ENCODE data around the gene KCNH3.
"Not testable (repeated sequence)": the region's sequence is repeated elsewhere in the genome, so short reads cannot be mapped to it uniquely, and the experiment has no call there.

Gene KCNH3

DNA sequence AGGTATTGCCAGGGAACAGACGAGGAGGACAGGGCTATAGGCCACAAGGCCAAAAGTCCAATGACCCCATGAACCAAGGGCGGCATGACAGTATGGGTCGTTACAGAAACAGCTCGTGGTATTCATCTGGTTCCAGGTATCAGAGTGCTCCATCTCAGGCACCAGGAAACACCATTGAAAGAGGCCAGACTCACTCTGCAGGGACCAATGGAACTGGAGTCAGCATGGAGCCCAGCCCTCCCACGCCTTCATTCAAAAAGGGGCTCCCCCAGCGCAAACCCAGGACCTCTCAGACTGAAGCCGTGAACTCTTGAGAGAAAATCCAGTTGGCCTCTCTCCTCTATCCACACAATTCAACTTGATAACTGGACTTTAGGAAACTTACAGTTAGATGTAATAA lies 12.9 kb upstream of the KCNH3 start:
- DNase-seq (ENCODE audit: low read depth) = no peak

DNA sequence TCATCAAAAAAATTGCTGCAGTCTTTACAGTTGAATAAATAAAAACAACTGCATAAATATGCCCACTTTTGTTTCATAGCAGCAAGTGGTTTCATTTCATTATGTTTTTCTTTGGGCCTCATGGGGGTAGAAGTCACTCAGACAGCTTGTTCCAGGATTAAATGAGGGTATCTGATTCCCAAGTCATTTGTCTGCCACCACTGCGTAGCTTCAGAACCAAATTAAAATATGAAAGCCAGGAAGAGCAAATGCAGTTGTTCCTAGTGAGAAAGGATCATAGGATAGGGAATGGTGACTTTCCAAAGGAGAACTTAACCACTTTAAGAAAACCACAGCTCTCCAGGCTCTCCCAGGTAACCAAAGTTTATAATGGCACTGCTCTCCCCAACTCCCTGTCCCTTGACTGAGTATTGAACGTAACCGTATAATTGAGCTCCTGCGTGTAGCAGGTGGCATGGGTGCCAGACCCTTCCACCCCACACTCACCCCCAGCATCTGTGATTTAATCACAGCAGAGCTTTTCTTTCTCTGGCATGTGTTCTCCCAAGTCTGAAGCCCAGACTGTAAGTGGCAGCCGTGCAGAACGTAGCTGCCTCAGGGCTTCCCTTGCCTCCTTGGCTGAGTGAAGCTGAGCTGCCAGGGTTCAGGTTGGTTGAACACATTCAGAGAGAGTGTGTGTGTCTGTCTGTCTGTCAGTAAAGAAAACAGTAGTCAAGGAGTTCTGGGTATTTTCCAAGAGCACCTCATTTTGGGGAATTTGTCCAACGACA lies 11.3 kb upstream of the KCNH3 start:
- DNase-seq (ENCODE audit: low read depth) = no peak

DNA sequence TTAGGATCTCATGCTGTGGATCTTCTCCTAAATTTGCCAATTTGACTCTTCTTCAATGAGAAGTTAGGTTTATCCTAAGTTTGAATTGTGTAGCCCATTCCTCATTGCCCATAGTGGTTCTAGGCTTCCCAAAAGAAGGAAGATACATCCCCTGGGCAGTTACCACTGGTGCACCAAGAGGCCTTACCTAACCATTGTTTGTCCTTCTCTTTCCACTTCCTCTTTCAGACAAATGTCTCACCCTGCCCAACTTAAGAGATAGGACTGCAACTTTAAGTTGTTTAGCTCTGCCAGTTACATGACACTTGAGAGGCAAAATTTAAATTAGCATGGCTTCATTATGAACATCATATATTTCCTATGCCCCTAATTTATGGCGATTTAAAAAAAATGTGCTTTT lies 9.4 kb upstream of the KCNH3 start:
- DNase-seq (ENCODE audit: low read depth) = no peak

DNA sequence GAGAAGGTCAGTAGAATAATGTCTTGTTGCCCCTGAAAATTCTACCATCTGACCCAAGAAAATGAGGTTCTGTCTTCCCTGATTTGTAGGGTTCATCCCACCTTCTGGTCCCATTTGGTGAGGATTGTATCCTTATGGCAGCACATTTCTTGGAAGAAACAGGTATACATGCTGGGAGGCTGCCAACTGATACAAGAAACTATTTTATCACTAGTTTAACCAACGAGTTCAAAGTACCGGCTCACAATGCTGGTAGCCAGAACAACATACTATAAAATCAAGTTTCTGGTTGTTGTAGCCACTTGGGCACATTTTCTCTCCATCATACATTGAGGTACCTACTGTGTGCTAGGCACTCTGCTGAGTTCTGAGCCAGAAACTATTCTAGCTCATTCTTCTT lies 7.1 kb upstream of the KCNH3 start:
- no peak for DNase-seq (ENCODE audit: low read depth)

DNA sequence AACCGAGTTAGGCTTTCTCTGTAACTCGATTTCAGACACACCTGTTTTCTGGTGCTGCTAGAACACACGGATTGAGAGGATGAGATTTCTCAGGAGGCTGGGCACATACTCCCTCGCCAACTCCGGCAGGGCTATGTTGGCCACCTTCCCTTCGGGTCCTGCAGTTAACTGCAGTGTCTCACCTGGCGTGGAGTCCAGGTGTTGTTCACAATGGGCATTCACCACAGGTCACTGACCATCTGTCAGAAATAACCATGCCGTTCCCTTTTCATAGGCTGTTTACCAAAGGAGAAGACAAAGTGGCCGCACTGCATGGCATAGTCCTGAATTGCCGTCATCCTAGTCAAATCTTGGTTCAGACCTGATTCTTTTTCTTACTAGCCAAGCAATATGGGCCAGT lies 5.5 kb upstream of the KCNH3 start:
- no peak for DNase-seq (ENCODE audit: low read depth)

- not testable (repeated sequence) for DNase-seq (ENCODE audit: low read depth)
These were observed 4.7 kb upstream of the KCNH3 start for GRCh38 chr12:49534122-49534521.

- DNase-seq (ENCODE audit: low read depth) = no peak
These were observed 4.0 kb upstream of the KCNH3 start for GRCh38 chr12:49534731-49535278.

- DNase-seq (ENCODE audit: low read depth) = no peak
These were observed 2.8 kb upstream of the KCNH3 start for GRCh38 chr12:49535921-49536525.

DNA sequence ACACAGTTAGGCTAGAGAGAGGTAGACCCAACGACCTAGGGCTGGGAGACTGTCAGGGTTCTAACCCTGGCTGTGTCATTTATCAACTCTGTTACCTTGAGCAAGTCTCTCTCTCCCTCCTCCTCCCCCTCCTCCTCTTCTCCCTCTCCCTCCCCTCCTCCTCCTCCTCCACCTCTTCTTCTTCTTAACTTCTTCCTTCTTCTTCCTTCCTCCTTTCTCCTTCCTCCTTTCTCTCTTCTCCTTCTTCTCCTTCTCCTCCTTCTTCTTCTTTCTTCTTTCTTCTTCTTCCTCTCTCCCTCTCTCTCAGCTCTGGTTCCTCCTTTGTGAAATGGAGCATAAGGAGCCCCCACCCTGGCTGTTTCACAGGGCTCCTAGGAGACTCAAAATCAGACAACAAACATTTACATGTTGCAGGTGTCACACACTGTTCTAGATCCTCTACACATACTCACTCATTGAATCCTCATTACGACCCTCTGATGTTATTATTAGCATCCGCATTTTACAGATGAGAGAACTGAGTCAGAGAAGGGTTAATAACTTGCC lies 2.2 kb upstream of the KCNH3 start:
- DNase-seq (ENCODE audit: low read depth) = no peak

DNA sequence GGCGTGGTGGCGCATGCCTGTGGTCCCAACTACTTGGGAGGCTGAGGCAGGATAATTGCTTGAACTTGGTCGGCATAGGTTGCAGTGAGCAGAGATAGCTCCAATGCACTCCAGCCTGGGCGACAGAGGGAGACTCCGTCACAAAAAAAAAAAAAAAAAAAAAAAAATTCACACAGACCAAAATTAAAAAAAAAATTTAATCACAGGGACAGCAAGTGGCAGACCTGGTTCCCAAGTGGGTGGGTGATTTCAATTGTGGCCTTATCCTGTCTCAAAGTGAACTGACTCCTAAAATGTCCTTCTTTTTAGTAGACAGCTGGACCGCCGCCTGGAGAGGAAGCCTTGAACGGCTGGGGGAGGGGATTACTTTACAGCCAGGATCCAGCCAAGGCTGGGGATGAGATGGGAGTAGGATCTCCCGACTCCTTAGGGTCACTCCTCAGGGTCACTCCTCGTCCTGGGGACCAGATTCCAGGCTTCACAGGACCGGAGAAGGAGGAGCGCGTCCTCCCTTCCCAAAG lies 1.5 kb upstream of the KCNH3 start:
- no peak for DNase-seq (ENCODE audit: low read depth)

DNA sequence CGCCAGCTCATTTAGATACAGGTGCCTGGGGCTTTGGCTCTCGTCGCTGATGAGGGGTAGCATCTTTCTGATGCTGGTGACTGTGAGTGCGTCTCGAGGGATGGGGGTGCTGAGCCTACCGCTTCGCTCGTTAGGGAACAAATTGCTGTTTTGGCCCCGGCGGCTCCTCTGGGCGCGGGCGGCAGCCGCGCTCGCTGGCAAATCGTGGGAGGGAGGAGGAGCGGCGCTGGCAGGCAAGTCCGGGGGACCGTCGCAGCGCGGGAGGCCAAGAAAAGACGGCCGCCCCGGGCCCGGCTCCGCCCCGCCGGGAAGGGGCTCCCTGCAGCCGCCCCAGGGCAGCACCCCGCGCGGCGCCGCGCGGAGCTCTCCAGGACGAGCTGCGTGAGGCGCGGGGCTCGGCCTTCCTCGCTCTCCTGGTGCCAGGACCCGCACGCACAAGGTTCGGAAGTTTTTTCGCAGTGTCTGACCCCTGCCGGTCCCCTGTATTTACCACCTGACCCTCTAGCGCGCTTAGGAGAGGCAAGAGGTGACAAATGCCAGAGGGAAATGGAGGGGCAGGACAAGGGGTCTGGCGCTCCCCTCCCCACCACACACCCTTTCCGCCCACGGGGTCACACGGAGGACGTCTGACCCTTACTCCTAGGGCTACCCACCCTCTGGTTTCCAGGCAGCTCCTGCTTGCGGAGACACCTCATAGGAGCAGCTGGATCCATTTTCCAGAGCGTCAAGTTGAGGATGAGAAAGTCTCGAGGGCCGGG lies 899 bp upstream of the KCNH3 start:
- no peak for DNase-seq (ENCODE audit: low read depth)

DNA sequence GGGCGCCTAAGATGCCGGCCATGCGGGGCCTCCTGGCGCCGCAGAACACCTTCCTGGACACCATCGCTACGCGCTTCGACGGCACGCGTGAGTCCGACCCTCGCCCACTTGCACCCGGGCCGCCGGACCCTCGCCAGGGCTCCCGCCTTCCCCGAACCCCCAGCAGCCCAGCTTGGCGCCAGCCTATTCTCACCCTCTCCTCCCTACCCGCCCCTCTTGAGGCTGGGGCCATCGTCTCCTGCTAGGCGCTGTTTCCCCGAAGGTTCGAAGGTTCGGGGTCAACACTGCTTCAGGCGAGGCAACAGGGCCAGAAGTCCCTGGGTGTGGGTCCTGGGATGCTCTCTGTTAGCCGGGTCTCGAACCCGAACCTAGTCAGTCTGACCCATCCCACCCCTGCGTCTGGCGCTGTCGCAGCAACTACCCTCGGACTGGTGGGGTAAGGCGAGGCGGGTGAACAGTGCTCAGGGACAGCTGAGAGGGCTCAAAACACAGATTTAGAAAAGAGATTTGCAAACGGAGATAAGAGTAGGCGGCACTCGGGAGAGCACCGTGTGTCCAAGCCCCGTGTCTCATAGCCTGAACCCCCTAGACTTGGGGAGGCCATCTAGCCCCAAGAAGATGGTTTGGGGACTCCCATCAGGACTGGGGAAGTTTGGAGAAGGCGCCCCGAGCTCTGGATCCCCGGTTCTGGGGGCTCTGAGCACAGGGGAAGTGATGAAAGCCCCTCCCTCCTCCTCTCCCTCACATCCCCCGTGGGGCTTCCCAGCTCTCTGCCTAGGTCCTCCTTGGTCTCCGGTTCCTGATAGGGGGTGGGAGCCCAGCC lies 787 bp downstream of the KCNH3 start:
- no peak for DNase-seq (ENCODE audit: low read depth)

GRCh38 chr12:49540229-49541139 lies 1.7 kb downstream of the KCNH3 start:
- DNase-seq (ENCODE audit: low read depth) = no peak

- no peak for DNase-seq (ENCODE audit: low read depth)
These were observed 2.5 kb downstream of the KCNH3 start for GRCh38 chr12:49541140-49541861.

GRCh38 chr12:49541911-49542505 lies 3.2 kb downstream of the KCNH3 start:
- DNase-seq (ENCODE audit: low read depth) = no peak

DNA sequence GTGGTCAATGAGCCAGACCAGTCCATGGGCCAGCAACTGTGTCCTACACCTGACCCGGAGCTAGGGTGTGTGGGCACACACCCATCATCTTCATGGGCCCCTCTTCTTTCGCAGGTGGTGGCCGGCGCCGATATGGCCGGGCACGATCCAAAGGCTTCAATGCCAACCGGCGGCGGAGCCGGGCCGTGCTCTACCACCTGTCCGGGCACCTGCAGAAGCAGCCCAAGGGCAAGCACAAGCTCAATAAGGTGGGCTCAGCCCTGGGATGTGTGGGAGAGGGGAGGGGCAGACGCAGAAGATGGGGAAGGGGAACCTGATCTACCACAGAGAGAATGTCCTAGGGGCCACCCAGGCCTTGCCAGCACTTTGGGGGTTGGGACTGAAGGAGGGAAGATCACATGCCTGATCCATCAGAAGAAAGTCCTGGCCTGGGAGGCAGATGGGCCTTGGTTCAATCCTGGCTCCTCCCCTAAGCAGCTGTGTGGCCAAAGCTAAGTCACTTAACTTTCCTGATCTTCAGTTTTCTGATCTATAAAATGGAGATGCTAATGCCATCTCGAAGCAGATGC lies 3.8 kb downstream of the KCNH3 start:
- DNase-seq (ENCODE audit: low read depth) = no peak

DNA sequence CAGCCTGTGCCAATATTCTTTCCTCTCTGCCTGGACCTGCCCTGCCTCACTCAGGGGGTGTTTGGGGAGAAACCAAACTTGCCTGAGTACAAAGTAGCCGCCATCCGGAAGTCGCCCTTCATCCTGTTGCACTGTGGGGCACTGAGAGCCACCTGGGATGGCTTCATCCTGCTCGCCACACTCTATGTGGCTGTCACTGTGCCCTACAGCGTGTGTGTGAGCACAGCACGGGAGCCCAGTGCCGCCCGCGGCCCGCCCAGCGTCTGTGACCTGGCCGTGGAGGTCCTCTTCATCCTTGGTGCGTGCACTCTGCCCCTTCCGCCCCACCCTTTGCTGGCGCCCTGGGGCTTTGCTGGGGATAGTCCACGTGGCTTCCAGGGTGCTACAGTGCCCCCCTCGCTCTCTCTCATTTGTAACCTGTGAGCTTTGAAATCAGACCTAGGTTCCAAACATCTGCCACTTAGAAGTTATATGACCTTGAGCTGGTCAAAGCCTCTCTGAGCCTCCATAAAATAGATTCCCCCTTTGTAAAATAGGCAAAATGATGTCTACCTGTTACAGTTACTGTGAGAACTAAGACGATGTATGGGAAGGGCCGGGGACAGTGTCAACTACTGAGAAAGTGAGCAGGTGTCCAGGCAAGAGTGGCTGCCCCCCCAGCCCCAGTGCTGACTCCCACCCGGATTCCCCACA lies 4.5 kb downstream of the KCNH3 start:
- no peak for DNase-seq (ENCODE audit: low read depth)

Measured in activated T-cell treated with anti-CD3 and anti-CD28 coated beads for 1 hour (primary cell).